Gastroesophageal sphincter (tissue), 3 donors: ENCODE results near the gene BAIAP2.

Experiments
- POLR2A ChIP-seq, 2 donors: fragments of 450-650 bp; IDR thresholded peaks; one replicate each; pipeline ENCODE4 v1.6.1; 2017; ENCODE audit warnings: antibody characterized with exemption in 2 of 2, mild to moderate bottlenecking in 2 of 2, moderate library complexity in 1 of 2
- TF ChIP-seq, protein P1 (sequence below), 4 experiments: fragments of 200-600 bp in 2 of 4; fragments of 450-650 bp in 2 of 4; sonication (generic) in 1 of 4; IDR thresholded peaks; one replicate each; pipeline ENCODE4 v1.5.1; 2017 to 2019; ENCODE audit warnings: antibody characterized with exemption in 4 of 4, mild to moderate bottlenecking in 2 of 4, moderate library complexity in 2 of 4

DNA sequence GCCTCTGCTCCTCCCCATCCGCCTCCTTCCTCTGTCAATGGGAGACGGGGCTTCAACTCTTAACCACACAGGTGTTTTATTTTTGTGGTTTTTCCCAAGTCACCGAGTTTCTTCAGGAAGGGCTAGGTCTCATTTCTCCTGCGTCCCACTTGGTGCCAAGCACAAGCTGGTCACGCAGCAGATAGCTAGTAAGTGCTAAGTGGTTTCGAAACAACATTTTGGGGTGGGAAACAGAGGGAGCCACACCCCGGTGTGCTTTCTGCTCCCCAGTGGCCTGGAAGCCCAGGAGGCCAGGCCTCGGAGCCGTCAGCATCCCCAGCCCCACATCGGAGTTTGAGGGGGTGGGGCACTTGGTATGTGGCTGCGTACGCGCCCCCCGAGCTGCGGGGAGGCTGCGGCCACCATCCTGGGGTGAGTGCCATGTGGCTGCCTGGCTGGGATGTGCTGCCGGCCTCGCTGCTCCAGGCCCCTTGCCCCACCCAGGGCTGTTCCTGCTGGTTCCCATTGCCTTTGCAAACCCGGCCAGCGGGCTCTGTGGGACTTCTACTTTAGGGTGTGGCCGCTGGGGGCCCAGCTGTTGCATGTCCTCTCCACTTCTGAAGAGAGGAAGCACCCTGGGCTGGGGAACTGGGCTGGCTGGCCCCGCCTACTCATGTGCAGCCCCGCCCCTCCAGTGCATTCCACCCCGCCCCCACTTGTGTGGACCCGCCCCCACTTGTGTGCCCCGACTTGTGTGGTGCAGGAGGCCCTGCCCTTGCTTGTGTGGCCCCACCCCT, 55.6 kb downstream of the BAIAP2 start:
- TF ChIP-seq, protein P1, sequence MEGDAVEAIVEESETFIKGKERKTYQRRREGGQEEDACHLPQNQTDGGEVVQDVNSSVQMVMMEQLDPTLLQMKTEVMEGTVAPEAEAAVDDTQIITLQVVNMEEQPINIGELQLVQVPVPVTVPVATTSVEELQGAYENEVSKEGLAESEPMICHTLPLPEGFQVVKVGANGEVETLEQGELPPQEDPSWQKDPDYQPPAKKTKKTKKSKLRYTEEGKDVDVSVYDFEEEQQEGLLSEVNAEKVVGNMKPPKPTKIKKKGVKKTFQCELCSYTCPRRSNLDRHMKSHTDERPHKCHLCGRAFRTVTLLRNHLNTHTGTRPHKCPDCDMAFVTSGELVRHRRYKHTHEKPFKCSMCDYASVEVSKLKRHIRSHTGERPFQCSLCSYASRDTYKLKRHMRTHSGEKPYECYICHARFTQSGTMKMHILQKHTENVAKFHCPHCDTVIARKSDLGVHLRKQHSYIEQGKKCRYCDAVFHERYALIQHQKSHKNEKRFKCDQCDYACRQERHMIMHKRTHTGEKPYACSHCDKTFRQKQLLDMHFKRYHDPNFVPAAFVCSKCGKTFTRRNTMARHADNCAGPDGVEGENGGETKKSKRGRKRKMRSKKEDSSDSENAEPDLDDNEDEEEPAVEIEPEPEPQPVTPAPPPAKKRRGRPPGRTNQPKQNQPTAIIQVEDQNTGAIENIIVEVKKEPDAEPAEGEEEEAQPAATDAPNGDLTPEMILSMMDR (IDR thresholded peaks at IDR 0.05) = no peak
- no peak for TF ChIP-seq POLR2A (IDR thresholded peaks at IDR 0.05)
